Regular cardiac myocyte (primary cell): ENCODE data around the gene CASP9. TPM values are rescaled to one million over a fixed set of nuclear protein-coding genes. Genes with fewer than 3 reads are reported as not detected.

Experiments
- total RNA-seq: library from RNA; depleted of rRNA; stranded (reverse); fragments of >200 nt; gene quantifications from 2 replicates; pipeline ENCODE4 v1.2.3, GENCODE V29; 2014

The CASP9 gene
- total RNA-seq, result 4.2 and 8.6 TPM in 2 replicates

GRCh38 chr1:15524021-15524282 is at the start of gene CASP9:
Gene CASP9 (minus strand): TSS chr1:15524215. CDS start chr1:15524200, 15 bp downstream.

GRCh38 chr1:15526490-15527339 is 2.7 kb upstream of the CASP9 start, which contains the start of gene DNAJC16:
Gene DNAJC16 (plus strand): TSS chr1:15526848. CDS start chr1:15529106, 2,258 bp downstream.

GRCh38 chr1:15475752-15476314 is 48.2 kb downstream of the CASP9 start, which contains the start of gene CELA2B:
Gene CELA2B (plus strand): TSS chr1:15476104. CDS start chr1:15476126, 22 bp downstream.

GRCh38 chr1:15456313-15456954 is 67.6 kb downstream of the CASP9 start, which contains the start of gene CELA2A:
Gene CELA2A (plus strand): TSS chr1:15456732. CDS start chr1:15456754, 22 bp downstream.

Other genes starting within 250 kb of the CASP9 start
- 15.8 and 55.6 TPM in 2 replicates for gene EFHD2, start 114.3 kb downstream of the CASP9 start, total RNA-seq
- under 0.01 TPM in 1 of 2 replicates, not detected in the other for gene CTRC, start 85.8 kb downstream of the CASP9 start, total RNA-seq
- 0.28 TPM in 1 of 2 replicates, not detected in the other for gene CELA2A, start 67.5 kb downstream of the CASP9 start, total RNA-seq
- gene CELA2B, start 48.1 kb downstream of the CASP9 start, total RNA-seq, result not detected in 2 replicates
- gene DNAJC16, start 2.6 kb upstream of the CASP9 start, total RNA-seq, result 16.9 and 18.8 TPM in 2 replicates
- gene AGMAT, start 60.8 kb upstream of the CASP9 start, total RNA-seq, result 1.7 and 2.7 TPM in 2 replicates
- gene DDI2, start 93.2 kb upstream of the CASP9 start, total RNA-seq, result 12.5 and 15.8 TPM in 2 replicates
- 49.7 and 63.1 TPM in 2 replicates for gene PLEKHM2, start 160.1 kb upstream of the CASP9 start, total RNA-seq
- gene SLC25A34, start 212.0 kb upstream of the CASP9 start, total RNA-seq, result 0.28 and 0.38 TPM in 2 replicates
- gene TMEM82, start 218.3 kb upstream of the CASP9 start, total RNA-seq, result not detected in 2 replicates
- 76.7 and 77.0 TPM in 2 replicates for gene FBLIM1, start 234.6 kb upstream of the CASP9 start, total RNA-seq